HG02610 (cell line): Measurements from ENCODE around the gene NTRK1.
"Not testable (repeated sequence)": the region's sequence is repeated elsewhere in the genome, so short reads cannot be mapped to it uniquely, and the experiment has no call there.

Experiments used
- ATAC-seq: cut with Tn5 transposase; IDR thresholded peaks from one replicate; pipeline ENCODE4 v1.9.1; 2021; ENCODE audit warnings: mild to moderate bottlenecking, moderate library complexity; ENCODE audit not compliant: unreplicated experiment

NTRK1 gene

GRCh38 chr1:156910309-156910782 lies 49.7 kb downstream of the NTRK1 start:
- no peak for ATAC-seq

GRCh38 chr1:156911577-156912298 lies 51.1 kb downstream of the NTRK1 start:
- ATAC-seq = no peak

GRCh38 chr1:156912310-156912709 lies 51.6 kb downstream of the NTRK1 start:
- ATAC-seq = no peak

GRCh38 chr1:156912861-156913808 lies 52.5 kb downstream of the NTRK1 start:
- ATAC-seq = no peak

GRCh38 chr1:156913809-156914387 lies 53.2 kb downstream of the NTRK1 start:
- ATAC-seq = no peak

- no peak for ATAC-seq
Measured at GRCh38 chr1:156914440-156914856, 53.8 kb downstream of the NTRK1 start.

- no peak for ATAC-seq
Measured at GRCh38 chr1:156920233-156921052, 59.8 kb downstream of the NTRK1 start, which contains the start of gene LRRC71. TSS of gene LRRC71 (plus strand) at chr1:156920632. CDS start at chr1:156920804, 172 bp downstream.

GRCh38 chr1:156921053-156921529 lies 60.4 kb downstream of the NTRK1 start:
- ATAC-seq = no peak

- no peak for ATAC-seq
Measured at GRCh38 chr1:156922986-156923669, 62.5 kb downstream of the NTRK1 start.

- no peak for ATAC-seq
Measured at GRCh38 chr1:156923670-156924477, 63.2 kb downstream of the NTRK1 start.

GRCh38 chr1:156924478-156925153 lies 64.0 kb downstream of the NTRK1 start:
- no peak for ATAC-seq

- no peak for ATAC-seq
Measured at GRCh38 chr1:156925154-156926010, 64.7 kb downstream of the NTRK1 start.

- no peak for ATAC-seq
Measured at GRCh38 chr1:156926175-156926574, 65.5 kb downstream of the NTRK1 start.

GRCh38 chr1:156926695-156927094 lies 66.0 kb downstream of the NTRK1 start:
- ATAC-seq = not testable (repeated sequence)

GRCh38 chr1:156927215-156928042 lies 66.8 kb downstream of the NTRK1 start:
- no peak for ATAC-seq

GRCh38 chr1:156928043-156928602 lies 67.5 kb downstream of the NTRK1 start:
- no peak for ATAC-seq
